HG03175 (cell line): ENCODE measurements around the gene WIPF1.

ENCODE experiments used
- ATAC-seq: cut with Tn5 transposase; IDR thresholded peaks from one replicate; pipeline ENCODE4 v1.9.1; 2021; ENCODE audit warnings: mild to moderate bottlenecking, moderate library complexity; ENCODE audit not compliant: unreplicated experiment

Gene WIPF1, protein sequence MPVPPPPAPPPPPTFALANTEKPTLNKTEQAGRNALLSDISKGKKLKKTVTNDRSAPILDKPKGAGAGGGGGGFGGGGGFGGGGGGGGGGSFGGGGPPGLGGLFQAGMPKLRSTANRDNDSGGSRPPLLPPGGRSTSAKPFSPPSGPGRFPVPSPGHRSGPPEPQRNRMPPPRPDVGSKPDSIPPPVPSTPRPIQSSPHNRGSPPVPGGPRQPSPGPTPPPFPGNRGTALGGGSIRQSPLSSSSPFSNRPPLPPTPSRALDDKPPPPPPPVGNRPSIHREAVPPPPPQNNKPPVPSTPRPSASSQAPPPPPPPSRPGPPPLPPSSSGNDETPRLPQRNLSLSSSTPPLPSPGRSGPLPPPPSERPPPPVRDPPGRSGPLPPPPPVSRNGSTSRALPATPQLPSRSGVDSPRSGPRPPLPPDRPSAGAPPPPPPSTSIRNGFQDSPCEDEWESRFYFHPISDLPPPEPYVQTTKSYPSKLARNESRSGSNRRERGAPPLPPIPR

DNA sequence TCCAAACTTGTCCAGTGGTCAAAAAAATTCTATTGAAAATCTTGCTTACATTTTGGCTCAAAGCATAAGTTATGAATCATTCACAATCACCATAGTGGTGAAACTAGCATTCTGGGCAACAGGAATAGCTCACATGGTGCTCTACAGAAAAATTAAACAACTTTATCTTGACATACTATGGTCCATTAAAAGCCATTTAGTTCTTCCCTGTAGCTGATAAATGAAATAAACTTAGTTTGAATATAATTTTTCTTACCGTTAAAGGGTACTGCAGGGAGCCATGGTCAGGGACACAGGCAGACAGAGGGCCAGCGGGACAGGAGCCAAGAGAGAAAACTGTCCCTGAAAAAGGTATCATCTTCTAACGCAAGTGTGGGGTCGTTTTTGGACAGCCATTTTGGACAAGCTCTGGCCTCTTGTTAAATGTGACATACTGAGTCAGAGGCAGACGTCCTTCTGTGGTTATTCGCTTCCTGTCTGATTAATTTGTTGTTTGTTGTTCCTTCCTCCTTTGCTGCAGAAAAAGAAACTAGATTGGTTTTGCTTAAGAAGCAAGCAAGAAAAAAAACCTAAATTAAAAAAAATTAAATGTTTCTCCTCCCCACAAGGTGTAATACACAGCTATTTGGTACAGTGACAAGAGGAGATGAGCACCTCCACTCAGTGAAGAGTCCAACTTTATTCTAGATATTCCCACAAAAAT, at the start of gene WIPF1:
Gene WIPF1 (minus strand): TSS at position 460 of the 703 bp plus-strand sequence. CDS start 12,231 bp downstream, outside the sequence.
- peak; percentile 54 for ATAC-seq

DNA sequence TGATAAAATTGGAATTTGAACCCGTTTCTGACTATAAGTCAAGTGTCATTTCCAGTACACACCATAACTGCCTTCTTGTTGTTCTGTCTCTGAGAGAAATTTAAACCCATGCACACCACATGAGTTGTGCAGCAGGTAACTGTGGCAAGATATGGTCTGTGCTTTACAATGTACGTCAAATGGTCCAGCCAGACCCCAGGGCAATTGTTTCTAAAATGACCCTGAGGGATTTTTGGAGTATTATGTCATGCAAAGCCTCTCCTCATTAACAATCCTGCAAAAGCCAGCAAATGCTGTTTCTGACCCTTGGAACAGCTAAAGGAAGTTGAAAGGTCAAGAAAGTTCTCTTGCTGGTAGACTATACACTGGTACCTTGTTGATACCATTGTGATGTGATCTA, 47.7 kb upstream of the WIPF1 start:
- no peak for ATAC-seq

DNA sequence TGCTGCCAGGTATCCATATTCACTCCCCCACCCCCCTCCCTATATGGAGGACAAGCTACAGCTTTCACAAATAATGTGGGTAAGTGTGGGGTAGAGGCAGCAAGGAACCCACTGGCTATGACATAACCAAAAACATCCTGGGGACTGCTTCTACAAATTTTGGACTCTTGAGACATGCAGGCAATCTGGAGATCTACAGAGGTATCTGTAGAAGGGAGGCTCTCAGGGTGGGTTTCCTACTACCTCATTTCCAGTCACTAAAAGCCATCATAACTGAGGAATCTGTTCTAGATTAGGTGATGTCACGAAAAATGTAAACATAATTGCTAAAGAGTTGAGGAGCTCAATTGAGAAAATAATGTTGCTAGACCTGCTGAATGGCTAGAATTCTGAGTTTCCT, 46.8 kb upstream of the WIPF1 start:
- ATAC-seq, result no peak

DNA sequence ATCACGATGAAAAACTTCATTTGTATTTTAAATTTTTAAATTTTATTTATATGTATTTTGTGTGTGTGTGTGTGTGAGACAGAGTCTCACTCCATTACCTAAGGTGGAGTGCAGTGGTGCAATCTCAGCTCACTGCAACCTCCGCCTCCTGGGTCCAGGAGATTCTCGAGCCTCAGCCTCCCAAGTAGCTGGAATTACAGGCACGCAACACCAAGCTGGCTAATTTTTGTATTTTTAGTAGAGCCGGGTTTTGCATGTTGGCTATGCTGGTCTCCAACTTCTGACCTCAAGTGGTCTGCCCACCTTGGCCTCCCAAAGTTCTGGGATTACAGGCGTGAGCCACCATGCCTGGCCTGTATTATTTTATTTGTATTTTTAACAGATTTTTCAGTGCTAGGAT, 45.8 kb upstream of the WIPF1 start:
- no peak for ATAC-seq

DNA sequence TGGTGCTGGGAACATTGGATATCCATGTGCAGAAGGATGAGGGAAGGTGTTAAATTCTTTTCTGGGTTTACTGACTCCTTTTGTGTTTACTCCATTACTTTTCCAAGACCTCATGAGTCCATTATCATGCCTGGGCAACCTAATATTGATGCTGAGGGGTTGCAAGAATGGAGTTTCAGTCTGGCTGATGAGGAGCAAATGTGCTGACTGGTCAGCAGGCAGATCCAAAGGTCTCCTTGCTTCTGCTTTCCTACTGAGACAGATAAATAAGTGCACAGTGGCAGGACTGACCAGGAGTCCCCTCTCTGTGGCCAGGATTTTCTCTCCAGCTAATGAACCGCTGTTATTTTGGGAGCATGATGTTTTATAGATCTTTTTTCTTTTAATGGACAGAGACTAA, 43.6 kb upstream of the WIPF1 start:
- no peak for ATAC-seq

DNA sequence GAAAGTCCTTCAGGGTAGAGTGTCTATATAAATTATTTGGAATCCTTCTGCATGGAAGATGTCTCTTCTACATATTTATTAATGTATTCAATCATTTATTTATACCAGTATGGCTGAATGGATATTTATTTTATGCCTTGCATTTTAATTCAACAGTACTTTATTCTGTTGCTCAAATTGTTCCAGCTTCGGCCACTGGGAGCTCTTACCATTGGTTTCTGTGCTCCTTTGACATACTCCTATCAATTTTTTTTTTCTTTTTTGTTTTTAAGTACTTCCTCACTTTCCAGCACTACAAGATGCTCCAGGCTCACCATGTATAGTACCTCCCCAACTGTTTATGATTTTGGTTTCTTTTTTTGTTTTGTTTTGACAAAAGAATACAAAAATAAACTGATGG, 39.4 kb upstream of the WIPF1 start:
- ATAC-seq, result no peak

DNA sequence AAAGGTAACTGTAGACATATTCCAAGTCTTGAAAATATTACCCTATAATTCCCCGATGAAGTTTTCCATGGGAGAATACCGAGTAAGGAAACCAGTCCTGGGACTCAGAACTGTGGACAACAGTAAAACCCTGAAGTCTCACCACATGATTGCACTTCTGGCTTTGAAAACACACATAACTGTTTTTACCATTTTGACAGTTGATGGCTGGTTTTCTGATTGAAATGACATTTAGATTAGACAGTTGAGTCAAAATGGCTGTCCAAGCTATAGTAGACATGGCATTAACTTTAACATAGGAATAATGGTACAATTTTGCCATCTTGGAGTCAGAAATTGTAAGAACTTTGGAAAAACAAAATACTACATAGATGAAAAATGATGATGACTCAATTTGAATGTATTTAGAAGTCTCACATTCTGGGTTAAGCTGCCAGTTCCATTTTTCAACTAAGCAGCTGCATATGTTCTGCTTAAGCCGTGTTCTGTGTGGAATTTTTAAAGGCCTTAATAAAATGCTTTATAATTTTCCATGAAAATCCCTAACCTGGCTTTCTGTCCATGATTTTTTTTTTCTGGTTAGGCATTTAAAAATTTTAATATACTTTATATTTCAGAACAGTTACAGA, 38.3 kb upstream of the WIPF1 start:
- ATAC-seq, result no peak

DNA sequence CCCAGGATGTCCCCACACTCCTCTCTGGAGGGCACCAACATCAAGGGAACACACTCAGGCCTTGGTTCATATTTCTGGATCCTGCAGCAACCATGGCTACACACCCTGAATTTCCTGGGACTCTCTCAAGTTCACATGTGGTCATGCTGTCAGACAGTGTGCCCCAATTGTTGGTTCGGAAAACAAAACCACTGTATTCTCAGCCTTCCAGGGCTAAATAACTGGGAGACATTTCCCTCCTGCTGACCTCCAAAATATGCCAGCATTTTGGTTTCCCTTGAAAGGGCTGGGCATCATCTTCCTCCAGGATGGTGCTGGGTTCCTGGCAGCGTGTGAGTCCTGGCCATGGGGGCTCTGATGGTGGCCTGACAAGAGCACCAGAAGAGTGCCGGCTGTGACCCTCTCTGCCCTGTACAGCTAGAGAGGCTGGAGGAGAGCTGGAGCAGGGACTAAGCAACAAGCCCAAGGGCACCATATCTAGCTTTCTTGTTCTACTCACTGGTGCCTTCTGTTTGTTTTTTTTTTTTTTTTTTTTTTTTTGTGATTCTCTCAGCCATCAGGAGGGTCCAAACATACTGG, 37.5 kb upstream of the WIPF1 start:
- ATAC-seq, result no peak

DNA sequence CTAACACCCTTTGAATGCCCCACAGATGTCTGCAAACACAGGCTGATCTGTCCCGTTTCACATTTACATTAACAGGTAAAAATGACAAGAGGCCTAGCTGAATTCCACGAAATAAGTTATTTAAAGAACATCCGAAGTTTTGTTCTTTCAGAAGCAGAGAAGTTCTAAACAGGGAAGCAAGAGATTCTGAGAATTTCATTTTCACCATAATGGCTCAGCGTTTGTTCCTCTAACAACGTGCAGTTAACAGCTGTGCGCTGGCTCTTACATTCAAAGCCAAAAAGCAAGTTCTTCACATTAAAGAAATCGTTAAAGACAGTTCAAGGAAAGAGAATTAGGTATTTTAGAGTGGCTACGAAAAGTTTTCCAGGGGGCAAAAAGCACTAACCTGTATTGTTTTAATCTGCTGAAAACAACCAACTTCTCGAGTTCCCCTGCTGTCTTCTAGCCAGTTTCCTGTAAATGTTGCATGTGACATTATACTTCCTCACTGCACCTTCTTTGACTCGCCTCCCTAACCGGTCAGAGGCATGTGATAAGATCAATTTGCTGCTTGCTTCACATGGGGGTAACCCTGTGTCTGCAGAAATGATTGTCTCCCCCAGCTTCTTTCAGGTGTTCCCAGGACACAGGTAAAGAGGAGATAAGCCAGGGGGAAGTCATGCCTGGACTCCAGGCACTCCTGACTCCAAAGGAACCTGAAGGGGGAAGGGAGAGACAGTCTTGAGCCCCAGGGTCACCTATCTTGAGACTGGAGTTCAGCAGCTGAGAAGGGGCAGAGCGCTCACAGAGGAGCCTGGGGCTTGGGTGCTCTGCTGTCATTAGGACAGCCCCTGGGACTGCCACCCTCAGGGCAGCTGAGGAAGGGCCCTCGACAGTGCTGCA, 36.8 kb upstream of the WIPF1 start:
- peak; percentile 77 for ATAC-seq

DNA sequence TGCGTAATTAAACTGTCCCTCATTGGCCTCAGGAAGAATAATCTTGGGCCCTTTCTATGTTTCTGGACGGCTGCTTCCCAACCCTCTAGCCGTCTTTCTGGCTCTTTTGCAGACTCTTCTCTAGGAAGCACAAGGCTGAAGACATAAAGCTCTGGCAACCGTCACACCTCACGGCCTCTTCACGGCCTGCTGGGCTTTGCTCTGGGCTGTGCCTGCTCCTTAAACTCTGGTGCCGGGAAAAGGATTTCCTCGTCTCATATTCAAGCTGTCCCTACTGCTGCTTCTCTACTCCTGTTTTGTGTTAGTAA, 36.0 kb upstream of the WIPF1 start:
- no peak for ATAC-seq

DNA sequence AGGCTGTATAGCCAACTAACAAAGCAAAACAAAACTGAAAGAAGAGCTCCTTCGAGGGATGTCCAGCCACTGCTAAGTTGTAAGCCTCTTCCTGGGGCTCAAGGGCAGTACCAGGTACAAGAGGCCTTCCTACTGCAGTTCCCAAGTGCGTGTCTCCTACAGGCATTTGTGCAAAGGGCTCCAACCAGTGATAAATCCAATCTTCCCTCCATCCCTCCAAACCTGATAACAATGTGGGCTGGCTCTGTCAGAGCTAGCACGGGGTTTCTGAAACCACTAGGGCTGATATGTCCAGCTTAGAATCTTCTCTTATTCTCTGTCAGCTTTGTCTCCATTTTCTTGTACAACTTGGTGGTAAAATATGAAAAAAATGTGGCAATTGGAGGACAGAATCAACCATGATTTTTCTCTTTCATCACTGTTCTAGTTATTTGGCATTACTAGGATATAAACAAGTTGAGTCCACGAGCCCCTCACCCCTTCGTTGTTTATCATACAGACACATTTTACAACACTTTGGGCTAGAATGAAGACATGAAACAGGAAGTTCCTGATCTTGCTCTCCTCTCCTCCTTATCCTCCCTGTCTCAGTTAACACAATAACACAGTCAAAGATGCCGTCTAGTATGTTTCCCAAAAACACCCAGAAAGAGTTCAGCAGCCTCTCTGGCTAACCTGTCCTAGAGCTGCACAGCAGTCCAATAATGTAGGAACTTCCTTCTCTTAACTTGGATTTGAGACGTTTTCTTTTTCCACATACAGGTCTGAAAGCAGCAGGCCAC, 35.4 kb upstream of the WIPF1 start:
- ATAC-seq, result peak; percentile 41

DNA sequence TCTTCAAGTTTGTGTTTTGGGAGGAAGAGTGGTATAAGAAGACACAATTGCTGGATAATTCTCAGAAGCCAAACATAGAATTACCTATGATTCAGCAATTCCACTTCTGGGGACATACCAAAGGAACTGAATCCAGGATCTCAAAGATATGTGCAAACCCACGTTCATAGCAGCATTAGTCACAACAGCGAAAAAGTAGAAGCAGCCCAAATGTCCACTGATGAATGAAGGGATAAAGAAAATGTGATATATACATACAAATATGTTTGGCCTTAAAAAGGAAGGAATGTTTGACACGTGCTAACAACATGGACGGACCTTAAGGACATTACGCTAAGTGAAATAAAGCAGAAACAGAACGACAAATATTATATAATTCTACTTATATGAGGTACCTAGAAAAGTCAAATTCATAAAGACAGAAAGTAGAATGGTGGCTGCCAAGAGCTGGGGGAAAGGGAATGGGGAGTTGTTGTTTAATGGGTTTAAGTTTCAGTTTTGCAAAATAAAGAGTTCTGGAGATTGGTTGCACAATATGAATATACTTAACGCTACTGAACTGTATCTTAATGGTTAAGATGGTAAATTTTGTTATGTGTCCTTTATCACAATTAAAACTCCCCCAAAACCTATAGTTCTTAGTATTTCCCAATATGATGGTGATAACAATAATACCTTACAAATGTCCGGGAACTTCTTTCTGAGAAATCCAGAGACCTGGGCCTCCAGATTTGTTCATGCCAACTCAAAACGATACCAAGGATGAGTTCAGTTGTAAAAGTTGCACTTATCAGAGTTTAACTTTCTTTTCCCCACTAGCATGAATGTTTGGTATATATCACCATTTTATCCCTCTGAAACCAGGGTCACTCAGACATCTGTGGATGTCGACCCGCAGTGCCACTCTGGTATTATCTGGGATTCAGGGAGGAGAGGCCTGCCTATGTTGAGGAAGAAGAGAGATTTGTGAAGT, 33.7 kb upstream of the WIPF1 start:
- no peak for ATAC-seq

DNA sequence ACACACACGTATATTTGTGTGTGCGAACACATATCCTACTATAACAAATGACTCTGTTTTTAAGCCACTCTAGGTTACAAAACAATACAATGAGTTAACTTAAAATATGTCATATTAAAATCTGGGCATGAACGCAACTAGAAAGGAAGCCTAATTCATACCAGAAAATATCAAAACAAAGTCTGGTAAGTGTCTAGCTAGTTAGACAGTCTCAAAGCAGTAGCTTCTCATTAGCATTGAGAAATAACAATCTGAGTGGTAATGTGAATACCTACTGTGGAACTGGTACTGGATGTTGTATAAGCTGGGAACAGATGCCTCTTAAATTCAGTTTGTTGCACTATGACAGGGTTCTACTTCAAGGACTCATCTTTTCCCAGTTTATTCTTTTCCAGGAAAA, 32.5 kb upstream of the WIPF1 start:
- no peak for ATAC-seq

DNA sequence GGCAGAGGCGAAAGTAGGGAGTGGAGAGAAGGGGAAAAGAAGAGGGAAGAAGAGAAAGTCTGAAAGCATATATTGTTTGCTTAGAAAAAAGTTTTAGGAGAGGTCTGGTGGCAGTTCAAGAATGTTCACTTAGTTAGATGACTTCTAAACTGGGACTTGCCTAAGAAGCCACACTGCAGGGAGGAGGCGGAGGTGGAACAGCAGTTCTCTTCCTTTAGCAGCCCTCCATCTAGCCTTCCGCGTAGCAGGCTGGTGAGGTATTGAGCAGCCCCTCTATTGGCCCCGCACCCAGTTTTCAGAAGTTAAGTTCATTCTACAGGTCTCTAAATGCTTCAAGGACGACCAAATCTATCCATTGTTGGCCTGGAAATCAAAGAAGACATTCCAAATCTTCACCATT, 31.9 kb upstream of the WIPF1 start:
- ATAC-seq, result no peak

DNA sequence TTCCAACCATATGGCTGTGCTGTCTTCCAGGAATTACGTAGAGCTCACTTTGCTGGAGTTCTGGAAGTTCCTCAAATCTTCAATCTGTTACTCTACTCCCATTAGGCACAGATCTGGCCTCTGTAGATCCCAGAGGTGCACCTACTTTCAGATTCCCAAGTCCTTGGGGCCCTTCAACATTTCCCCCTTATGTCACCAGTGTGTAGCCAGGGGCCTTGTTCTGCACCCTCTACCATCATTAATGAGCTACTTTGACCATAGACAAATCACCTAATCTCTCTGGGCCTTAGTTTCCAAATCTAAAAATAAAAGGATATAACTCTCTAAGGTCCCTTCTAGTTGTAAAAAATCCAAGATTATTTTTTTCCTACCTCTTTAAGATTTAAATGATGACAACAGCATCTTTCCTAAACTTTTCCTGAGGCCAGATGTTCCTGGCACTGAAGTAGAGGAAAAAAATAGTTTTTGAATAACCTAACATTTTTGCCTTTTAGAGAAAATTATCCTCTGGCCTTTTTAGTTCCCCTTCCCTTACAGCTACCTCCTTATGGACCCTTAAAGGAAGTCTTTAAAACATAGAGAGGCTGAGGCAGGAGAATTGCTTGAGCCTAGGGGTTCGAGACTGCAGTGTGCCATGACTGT, 31.0 kb upstream of the WIPF1 start:
- no peak for ATAC-seq

DNA sequence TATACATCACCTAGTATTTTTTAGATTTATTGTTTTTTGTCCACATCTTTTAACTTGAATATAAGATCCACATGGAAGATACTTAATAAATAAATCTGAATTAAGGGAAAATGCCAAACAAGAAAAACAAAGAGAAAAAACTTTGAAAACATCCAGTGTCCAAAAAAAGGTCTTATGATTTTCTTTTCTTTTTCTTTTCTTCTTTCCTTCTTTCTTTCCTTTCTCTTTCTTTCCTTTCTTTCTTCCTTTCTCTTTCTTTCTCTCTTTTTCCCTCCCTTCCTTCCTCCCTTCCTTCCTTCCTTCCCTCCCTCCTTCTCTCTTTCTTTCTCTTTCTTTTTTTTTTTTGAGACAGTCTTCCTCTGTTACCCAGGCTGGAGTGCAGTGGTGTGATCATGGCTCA, 29.6 kb upstream of the WIPF1 start:
- ATAC-seq, result no peak

DNA sequence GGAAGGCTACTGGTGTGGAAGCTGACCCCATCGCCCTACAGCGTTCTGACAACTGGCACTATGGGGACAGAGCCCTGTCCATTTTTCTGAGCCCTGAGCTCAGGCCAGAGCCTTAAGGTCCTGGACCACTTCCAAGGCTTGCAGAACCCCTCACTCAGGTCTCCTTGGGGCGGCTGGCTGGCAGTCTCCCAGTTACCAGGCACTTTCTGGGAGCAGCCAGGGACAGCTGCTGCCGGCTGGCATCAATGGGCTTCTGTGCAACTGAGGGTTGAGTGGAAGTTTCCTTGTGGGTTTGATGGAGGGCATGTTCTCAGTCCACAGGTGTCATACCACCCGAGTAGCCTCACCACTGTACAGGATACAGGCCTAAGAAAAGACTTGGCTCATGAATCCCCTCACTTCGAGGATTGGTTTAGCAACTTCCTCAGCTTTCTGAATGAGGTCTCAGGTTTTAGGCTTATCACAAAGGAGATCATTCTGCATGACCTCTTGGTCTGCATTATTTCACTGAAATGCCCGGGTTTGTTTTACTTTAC, 27.4 kb upstream of the WIPF1 start:
- no peak for ATAC-seq

DNA sequence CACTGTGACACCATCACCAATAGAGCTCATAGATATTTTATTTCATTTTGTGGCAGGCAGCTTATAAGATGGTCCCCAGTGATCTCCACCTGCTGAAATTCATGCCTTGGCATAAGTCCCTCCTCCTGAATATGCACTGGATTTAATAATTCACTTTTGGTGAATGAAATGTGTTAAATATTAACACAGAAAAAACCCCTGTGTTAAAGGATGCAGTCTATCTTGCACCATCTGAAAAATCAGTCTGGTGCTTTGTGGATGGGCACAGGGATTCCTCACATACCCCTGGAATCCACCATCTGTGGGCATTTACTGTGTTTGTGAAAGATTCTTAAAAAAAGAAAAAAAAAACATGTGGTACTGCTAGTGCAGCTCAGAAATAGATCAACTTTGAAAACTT, 26.1 kb upstream of the WIPF1 start:
- peak; percentile 68 for ATAC-seq
